Omental fat pad (tissue), 4 donors: ENCODE measurements around the gene MRPS7. TPM values are rescaled to one million over a fixed set of nuclear protein-coding genes. Genes with fewer than 3 reads are reported as not detected.
"Not testable (repeated sequence)": the region's sequence is repeated elsewhere in the genome, so short reads cannot be mapped to it uniquely, and the experiment has no call there.

ENCODE experiments used
- ATAC-seq: fragments of 150-250 bp; one replicate; pipeline ENCODE4 v1.9.1; 2016; ENCODE audit warnings: mild to moderate bottlenecking, moderate library complexity; ENCODE audit not compliant: low FRiP score
- DNase-seq: peaks from one replicate; pipeline ENCODE4 v3.0.0-alpha.2; 2019; ENCODE audit warnings: low spot score
- CTCF ChIP-seq, 3 donors: fragments of 450-650 bp; IDR thresholded peaks; one replicate each; pipeline ENCODE4 v1.5.1; 2016 to 2017; ENCODE audit warnings: antibody characterized with exemption in 3 of 3, mild to moderate bottlenecking in 3 of 3, moderate library complexity in 2 of 3
- total RNA-seq, 4 donors: library from RNA; depleted of rRNA; stranded (reverse); fragments of >200 nt; gene quantifications; one replicate each; pipeline ENCODE4 v1.1.0, GENCODE V29; 2016

Gene MRPS7
- total RNA-seq, 4 donors from 2014 or later, result 27.1 to 48.3 (median 38.4) TPM

GRCh38 chr17:75252039-75252816 is 9.5 kb upstream of the MRPS7 start:
- ATAC-seq (peak; percentile 59), DNase-seq (no peak)
- TF ChIP-seq CTCF (IDR thresholded peaks at IDR 0.05), result no peak

DNA sequence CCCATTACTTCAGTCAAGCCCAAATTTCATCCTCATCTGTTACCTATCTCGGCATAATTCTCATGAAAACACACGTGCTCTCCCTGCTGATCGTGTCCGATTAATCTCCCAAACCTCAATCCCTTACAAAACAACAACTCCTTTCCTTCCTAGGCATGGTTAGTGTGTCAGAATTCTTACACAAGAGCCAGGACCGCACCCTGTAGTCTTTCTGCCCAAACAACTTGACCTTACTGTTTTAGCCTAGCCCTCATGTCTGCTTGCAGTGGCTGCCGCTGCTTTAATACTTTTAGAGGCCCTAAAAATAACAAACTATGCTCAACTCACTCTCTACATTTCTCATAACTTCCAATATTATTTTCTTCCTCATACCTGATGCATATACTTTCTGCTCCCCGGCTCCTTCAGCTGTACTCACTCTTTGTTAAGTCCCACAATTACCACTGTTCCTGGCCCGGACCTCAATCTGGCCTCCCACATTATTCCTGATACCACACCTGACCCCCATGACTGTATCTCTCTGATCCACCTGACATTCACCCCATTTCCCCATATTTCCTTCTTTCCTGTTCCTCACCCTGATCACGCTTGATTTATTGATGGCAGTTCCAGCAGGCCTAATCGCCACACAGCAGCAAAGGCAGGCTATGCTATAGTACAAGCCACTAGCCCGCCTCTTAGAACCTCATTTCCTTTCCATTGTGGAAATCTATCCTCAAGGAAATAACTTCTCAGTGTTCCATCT is 5.6 kb upstream of the MRPS7 start:
- not testable (repeated sequence) for DNase-seq, ATAC-seq

DNA sequence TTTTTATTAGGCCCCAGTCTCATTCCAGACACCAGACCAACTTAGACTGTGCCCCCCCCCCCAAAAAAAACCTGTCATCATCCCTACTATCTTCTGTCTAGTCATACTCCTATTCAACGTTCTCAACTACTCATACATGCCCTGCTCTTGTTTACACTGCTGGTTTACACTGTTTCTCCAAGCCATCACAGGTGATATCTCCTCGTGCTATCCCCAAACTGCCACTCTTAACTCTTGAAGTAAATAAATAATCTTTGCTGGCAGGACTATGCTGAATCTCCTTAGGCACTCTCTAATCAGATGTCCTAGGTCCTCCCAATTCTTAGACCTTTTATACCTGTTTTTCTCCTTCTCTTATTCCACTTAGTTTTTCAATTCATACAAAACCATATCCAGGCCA is 4.5 kb upstream of the MRPS7 start:
- DNase-seq, ATAC-seq: not testable (repeated sequence)

GRCh38 chr17:75260641-75261335 is 891 bp upstream of the MRPS7 start:
- ATAC-seq, result peak; percentile 25
- no peak for DNase-seq

GRCh38 chr17:75262112-75262606 is 480 bp downstream of the MRPS7 start:
- no peak for TF ChIP-seq CTCF (IDR thresholded peaks at IDR 0.05)
- DNase-seq (no peak), ATAC-seq (peak; percentile 13)

More at GRCh38 chr17:75260641-75261335, 891 bp upstream of the MRPS7 start:
- no peak for TF ChIP-seq CTCF (IDR thresholded peaks at IDR 0.05)

GRCh38 chr17:75263055-75263454 is 1.4 kb downstream of the MRPS7 start:
- ATAC-seq (no peak), DNase-seq (no peak)
- no peak for TF ChIP-seq CTCF (IDR thresholded peaks at IDR 0.05)

DNA sequence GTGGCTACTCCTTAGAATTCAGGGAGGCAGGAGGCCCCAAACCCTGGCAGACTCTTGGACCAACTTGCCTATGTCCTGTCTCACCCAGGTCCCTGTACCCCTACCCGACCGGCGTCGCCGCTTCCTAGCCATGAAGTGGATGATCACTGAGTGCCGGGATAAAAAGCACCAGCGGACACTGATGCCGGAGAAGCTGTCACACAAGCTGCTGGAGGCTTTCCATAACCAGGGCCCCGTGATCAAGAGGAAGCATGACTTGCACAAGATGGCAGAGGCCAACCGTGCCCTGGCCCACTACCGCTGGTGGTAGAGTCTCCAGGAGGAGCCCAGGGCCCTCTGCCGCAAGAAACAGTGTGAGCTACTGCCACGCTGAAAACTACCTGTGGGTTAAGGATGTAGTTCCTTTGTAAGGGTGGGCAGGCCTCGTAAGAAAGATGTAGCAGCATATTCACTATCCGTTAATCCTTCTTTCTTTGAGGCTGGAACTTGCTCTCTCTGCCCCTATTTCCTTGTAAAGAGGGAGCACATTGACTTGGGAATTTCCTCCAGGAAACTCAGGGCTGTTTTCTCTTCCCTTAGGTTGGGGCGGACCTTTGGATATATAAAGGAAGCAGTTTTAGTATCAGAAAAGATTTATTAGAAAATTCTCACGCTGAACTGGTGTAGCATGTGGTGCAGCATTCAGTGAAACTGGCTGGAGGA is 4.1 kb downstream of the MRPS7 start:
- DNase-seq (no peak), ATAC-seq (no peak)
- TF ChIP-seq CTCF (IDR thresholded peaks at IDR 0.05), result no peak
